GM20000 (cell line): Measurements from ENCODE around the gene FGD3.

ENCODE experiments used
- DNase-seq: peaks from one replicate; pipeline ENCODE4 v3.0.0; 2012; ENCODE audit warnings: low spot score
- CTCF ChIP-seq: IDR thresholded peaks from 2 replicates; pipeline ENCODE4 v1.5.1; 2012; ENCODE audit warnings: mild to moderate bottlenecking, control low read depth; ENCODE audit errors: extremely low read depth, missing control alignments

Gene FGD3

GRCh38 chr9:92965759-92966517 lies 18.6 kb downstream of the FGD3 start:
- TF ChIP-seq CTCF: no peak
- no peak for DNase-seq

GRCh38 chr9:92966518-92966800 lies 19.1 kb downstream of the FGD3 start:
- DNase-seq: no peak
- no peak for TF ChIP-seq CTCF

- no peak for TF ChIP-seq CTCF
- no peak for DNase-seq
Observed at GRCh38 chr9:92968081-92968480, 20.8 kb downstream of the FGD3 start.

- no peak for DNase-seq
- TF ChIP-seq CTCF: no peak
Observed at GRCh38 chr9:92969516-92970466, 22.5 kb downstream of the FGD3 start.

GRCh38 chr9:92970467-92970923 lies 23.2 kb downstream of the FGD3 start:
- TF ChIP-seq CTCF: no peak
- no peak for DNase-seq

GRCh38 chr9:92971121-92971520 lies 23.8 kb downstream of the FGD3 start:
- no peak for DNase-seq
- TF ChIP-seq CTCF: no peak

GRCh38 chr9:92971776-92972175 lies 24.5 kb downstream of the FGD3 start:
- no peak for TF ChIP-seq CTCF
- DNase-seq: no peak
